Breast epithelium (tissue), 4 donors: ENCODE results near the gene SOX3. TPM values are rescaled to one million over a fixed set of nuclear protein-coding genes. Genes with fewer than 3 reads are reported as not detected.

Experiments used
- DNase-seq, 2 donors: peaks; one replicate each; pipeline ENCODE4 v3.0.0-alpha.2; 2019; ENCODE audit warnings: low spot score in 2 of 2
- H3K27ac ChIP-seq, 2 donors: fragments of 200-600 bp; sonication (generic) in 1 of 2; one replicate each; pipeline ENCODE4 v1.5.1; 2016 to 2019; ENCODE audit warnings: mild to moderate bottlenecking in 1 of 2
- H3K27me3 ChIP-seq, 2 donors: fragments of 200-600 bp; sonication (generic) in 1 of 2; one replicate each; pipeline versions ENCODE4 v1.5.1 to v1.6.0; 2017 to 2019; ENCODE audit warnings: control low read depth in 1 of 2, mild to moderate bottlenecking in 1 of 2
- H3K36me3 ChIP-seq: fragments of 200-600 bp; one replicate; pipeline ENCODE4 v1.5.1; 2019
- H3K4me1 ChIP-seq, 2 donors: fragments of 200-600 bp; sonication (generic); one replicate each; pipeline ENCODE4 v1.5.1; 2016 to 2019; ENCODE audit warnings: control low read depth in 1 of 2
- H3K4me3 ChIP-seq, 3 donors: fragments of 200-600 bp; sonication (generic); 1 replicate in 2 of 3; 2 replicates in 1 of 3; pipeline ENCODE4 v1.5.1; 2016 to 2019; ENCODE audit warnings: mild to moderate bottlenecking in 3 of 3, moderate library complexity in 2 of 3
- H3K9me3 ChIP-seq, 2 donors: fragments of 200-600 bp; sonication (generic) in 1 of 2; one replicate each; pipeline ENCODE4 v1.5.1; 2016 to 2019; ENCODE audit warnings: control low read depth in 1 of 2
- CTCF ChIP-seq, 3 donors: fragments of 450-650 bp; IDR thresholded peaks; one replicate each; pipeline ENCODE4 v1.5.1; 2016 to 2017; ENCODE audit warnings: antibody characterized with exemption in 3 of 3, mild to moderate bottlenecking in 3 of 3, moderate library complexity in 3 of 3
- POLR2A ChIP-seq: fragments of 450-650 bp; IDR thresholded peaks from one replicate; pipeline ENCODE4 v1.6.1; 2016; ENCODE audit warnings: antibody characterized with exemption, mild to moderate bottlenecking, moderate library complexity
- POLR2AphosphoS5 ChIP-seq, 3 donors: sonication (generic); formaldehyde crosslinking; IDR thresholded peaks; one replicate each; pipeline ENCODE4 v1.6.1; 2017; ENCODE audit warnings: antibody characterized with exemption in 3 of 3
- intact Hi-C: fragments of 100-400 bp; cut with DNase I; formaldehyde crosslinking; loops from one replicate; pipeline ENCODE4 v1.15.1; 2023; ENCODE audit warnings: low total_unique reads
- total RNA-seq, 3 donors: library from RNA; depleted of rRNA; stranded (reverse); fragments of >200 nt; gene quantifications; one replicate each; pipeline ENCODE4 v1.1.0, GENCODE V29; 2016

SOX3 gene
- total RNA-seq, 3 donors from 2014 or later: not detected

- no peak for DNase-seq
- H3K9me3 ChIP-seq: no peaks in the 10 kb centered on the region
- no peaks in the 10 kb centered on the region for H3K36me3 ChIP-seq
- no peak overlapping the region for H3K4me3 ChIP-seq
- no peaks in the 10 kb centered on the region for H3K4me1 ChIP-seq
- intact Hi-C loops: no loop called here
- H3K27me3 ChIP-seq: peaks cover 0 to 23% of the 10 kb centered on the region in 2 donors
- TF ChIP-seq POLR2AphosphoS5 (IDR thresholded peaks at IDR 0.05) (no peak), CTCF (IDR thresholded peaks at IDR 0.05) (no peak), POLR2A (no peak)
- no peak overlapping the region for H3K27ac ChIP-seq
Measured at GRCh38 chrX:140467211-140467610, 37.7 kb downstream of the SOX3 start.

Other genes with a start within 250 kb of the SOX3 start
- 100 to 1,000 TPM in 2 of 3 donors, 10 to 100 TPM in 1; 90.1 to 616 (median 133) TPM for gene LINC00632, start 204.7 kb upstream of the SOX3 start, total RNA-seq